ENCODE data around the gene UPF2. TPM values are rescaled to one million over a fixed set of nuclear protein-coding genes. Genes with fewer than 3 reads are reported as not detected.

UPF2 gene
- total RNA-seq, 2 donors from 2014 or later: 10.6 to 26.0 TPM

DNA sequence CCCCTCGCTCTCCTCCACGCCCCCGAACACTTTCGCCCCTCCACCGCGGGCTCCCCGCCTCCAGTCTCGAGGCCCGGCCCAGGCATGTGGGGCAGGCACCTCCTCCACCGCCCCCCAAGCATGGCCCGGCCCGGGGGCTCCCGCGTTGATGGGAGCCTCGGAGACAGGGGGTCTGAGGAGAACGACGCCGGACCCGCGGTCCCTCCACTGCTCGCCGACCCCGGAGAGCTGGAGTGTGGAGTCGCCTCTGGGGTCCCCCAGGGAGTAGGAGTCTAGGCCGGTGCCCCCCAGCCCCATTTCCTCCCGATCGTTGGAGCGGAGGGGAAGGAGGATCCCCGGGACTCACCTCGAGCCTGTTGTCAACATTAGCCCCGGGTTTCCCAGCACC, 206 bp downstream of the UPF2 start:
- no peak for DNase-seq (ENCODE audit: low spot score)
- ATAC-seq (ENCODE audit: insufficient number of reproducible peaks, low FRiP score, low read depth): peak; percentile 2
- TF ChIP-seq, protein P1, sequence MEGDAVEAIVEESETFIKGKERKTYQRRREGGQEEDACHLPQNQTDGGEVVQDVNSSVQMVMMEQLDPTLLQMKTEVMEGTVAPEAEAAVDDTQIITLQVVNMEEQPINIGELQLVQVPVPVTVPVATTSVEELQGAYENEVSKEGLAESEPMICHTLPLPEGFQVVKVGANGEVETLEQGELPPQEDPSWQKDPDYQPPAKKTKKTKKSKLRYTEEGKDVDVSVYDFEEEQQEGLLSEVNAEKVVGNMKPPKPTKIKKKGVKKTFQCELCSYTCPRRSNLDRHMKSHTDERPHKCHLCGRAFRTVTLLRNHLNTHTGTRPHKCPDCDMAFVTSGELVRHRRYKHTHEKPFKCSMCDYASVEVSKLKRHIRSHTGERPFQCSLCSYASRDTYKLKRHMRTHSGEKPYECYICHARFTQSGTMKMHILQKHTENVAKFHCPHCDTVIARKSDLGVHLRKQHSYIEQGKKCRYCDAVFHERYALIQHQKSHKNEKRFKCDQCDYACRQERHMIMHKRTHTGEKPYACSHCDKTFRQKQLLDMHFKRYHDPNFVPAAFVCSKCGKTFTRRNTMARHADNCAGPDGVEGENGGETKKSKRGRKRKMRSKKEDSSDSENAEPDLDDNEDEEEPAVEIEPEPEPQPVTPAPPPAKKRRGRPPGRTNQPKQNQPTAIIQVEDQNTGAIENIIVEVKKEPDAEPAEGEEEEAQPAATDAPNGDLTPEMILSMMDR (IDR thresholded peaks at IDR 0.05): no peak

DNA sequence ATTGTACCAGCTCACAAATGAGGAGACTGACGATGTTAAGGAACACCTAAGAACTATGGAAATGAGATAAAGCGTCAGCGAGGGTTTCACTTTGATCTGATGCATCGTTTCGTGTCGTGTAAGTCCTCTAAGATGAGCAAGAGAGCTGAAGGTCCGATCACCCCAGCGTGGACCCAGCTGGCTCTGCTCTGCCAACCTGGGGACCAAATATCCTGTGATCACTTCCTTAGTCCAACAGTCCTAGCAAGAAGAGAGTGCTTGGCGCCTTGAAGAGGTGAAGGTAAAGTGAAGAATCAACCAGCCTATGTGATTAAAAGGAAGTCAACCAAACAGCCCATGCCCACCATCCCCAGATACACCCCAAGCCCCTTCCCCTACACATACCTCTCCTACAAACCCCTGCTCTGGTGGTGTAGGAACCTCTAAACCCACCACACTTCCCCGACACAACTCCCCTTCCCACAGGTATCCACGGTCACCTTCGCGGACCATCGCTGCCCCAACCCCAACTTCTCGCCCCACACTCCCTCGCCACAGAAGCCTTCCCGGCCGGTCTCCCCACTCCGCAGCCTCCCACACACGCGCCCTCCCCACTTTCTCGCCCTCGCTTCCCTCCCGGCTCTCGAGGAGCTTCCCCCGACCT, 722 bp downstream of the UPF2 start:
- no peak for ATAC-seq (ENCODE audit: insufficient number of reproducible peaks, low FRiP score, low read depth)

More for the DNA sequence above, 206 bp downstream of the UPF2 start:
- H3K36me3 ChIP-seq: no peaks in the 10 kb centered on the region
- peak overlapping the region; percentile 100 for H3K4me3 ChIP-seq
- no peaks in the 10 kb centered on the region for H3K27me3 ChIP-seq (replicated peaks; ENCODE audit: insufficient read depth)
- peaks cover 14 to 20% of the 10 kb centered on the region in 2 donors for H3K4me1 ChIP-seq (ENCODE audit: control insufficient read depth in 1 of 2, low read depth in 2 of 2)
- H3K9me3 ChIP-seq: no peaks in the 10 kb centered on the region
- H3K27ac ChIP-seq: peak overlapping the region; percentile 94

DNA sequence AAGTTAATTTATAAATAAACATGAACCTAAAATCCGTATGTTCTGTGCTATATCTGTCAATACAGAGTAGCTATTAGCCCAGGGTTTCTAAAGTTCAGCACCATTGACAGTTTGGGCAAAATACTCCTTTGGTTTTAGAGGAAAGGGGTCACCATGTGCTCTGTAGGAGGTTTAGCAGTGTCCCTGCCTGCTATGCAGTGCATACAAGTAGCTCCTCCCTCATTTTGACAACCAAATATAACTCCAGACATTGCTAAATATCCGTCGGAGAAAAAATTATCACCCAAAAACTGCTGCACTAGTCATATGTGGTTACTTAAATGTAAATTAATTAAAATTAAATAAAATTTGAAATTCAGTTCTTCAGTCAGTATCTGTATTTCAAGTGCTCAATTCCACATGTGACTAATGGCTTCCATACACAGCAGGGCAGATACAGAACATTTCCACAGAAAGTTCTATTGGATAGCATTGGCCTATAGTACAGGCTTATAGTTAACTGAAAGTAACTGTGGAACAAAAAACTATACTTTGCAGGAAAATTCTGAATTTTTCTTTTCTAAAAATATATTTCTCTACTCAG, 6.4 kb downstream of the UPF2 start:
- ATAC-seq (ENCODE audit: insufficient number of reproducible peaks, low FRiP score, low read depth): no peak
- no peak overlapping the region for H3K4me3 ChIP-seq
- no peaks in the 10 kb centered on the region for H3K9me3 ChIP-seq
- H3K27me3 ChIP-seq (replicated peaks; ENCODE audit: insufficient read depth): no peaks in the 10 kb centered on the region
- no peak for DNase-seq (ENCODE audit: low spot score)
- peaks cover 8 to 13% of the 10 kb centered on the region in 2 donors for H3K4me1 ChIP-seq (ENCODE audit: control insufficient read depth in 1 of 2, low read depth in 2 of 2)
- H3K27ac ChIP-seq: no peak overlapping the region
- peaks cover 14% of the 10 kb centered on the region for H3K36me3 ChIP-seq
- TF ChIP-seq, protein P1 (IDR thresholded peaks at IDR 0.05): no peak

More for the DNA sequence above, 722 bp downstream of the UPF2 start:
- H3K4me3 ChIP-seq: peak overlapping the region; percentile 100
- H3K36me3 ChIP-seq: no peaks in the 10 kb centered on the region
- no peaks in the 10 kb centered on the region for H3K9me3 ChIP-seq
- H3K27me3 ChIP-seq (replicated peaks; ENCODE audit: insufficient read depth): no peaks in the 10 kb centered on the region
- H3K4me1 ChIP-seq (ENCODE audit: control insufficient read depth in 1 of 2, low read depth in 2 of 2): peaks cover 17 to 20% of the 10 kb centered on the region in 2 donors
- TF ChIP-seq, protein P1 (IDR thresholded peaks at IDR 0.05): no peak
- DNase-seq (ENCODE audit: low spot score): no peak
- peak overlapping the region; percentile 94 for H3K27ac ChIP-seq

DNA sequence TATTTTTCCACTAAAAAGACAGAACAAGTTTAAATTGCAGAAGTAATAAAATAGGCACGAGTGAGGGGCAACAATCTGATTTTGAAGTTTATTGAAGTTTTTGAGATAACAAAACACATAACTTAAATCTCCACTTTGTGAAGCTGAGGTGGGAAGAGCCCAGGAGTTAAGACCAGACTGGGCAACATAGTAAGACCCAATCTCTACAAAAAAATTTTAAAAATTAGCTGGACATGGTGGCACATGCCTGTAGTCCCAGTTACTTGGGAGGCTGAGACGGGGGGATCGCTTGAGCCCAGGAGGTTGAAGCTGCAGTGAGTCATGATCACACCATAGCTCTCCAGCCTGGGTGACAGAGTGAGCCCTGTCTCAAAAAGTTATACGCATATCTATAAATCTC, 11.2 kb downstream of the UPF2 start:
- Histone ChIP-seq H3K36me3 (peaks cover 26% of the 10 kb centered on the region), H3K27me3 (replicated peaks; ENCODE audit: insufficient read depth) (no peaks in the 10 kb centered on the region), H3K4me3 (no peak overlapping the region), H3K4me1 (ENCODE audit: control insufficient read depth in 1 of 2, low read depth in 2 of 2) (no peaks in the 10 kb centered on the region), H3K9me3 (no peaks in the 10 kb centered on the region), H3K27ac (no peak overlapping the region)
- TF ChIP-seq, protein P1 (IDR thresholded peaks at IDR 0.05): no peak
- ATAC-seq (ENCODE audit: insufficient number of reproducible peaks, low FRiP score, low read depth): no peak
- DNase-seq (ENCODE audit: low spot score): no peak

DNA sequence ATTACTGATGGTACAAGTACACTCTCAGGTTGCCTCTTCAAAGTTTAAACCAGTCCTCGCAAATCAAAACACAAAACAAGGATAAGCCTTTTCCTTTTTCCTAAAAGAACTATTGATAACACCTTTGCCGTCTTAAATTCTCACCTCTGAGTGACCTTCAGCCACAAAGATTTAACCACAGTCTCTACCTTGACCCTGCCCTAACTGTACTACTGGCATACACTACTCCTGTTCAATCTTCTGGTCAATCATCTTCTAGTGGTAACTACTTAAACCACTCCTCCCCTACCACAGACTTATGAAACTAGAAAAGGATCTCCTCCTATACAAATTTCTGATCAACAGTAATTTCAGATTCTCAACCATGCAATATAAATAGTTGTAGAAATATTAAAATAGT, 15.1 kb downstream of the UPF2 start:
- peaks cover 14% of the 10 kb centered on the region for H3K36me3 ChIP-seq
- no peak overlapping the region for H3K27ac ChIP-seq
- no peak for DNase-seq (ENCODE audit: low spot score)
- no peak overlapping the region for H3K4me3 ChIP-seq
- H3K27me3 ChIP-seq (replicated peaks; ENCODE audit: insufficient read depth): no peaks in the 10 kb centered on the region
- H3K9me3 ChIP-seq: no peaks in the 10 kb centered on the region
- peaks cover 2 to 5% of the 10 kb centered on the region in 2 donors for H3K4me1 ChIP-seq (ENCODE audit: control insufficient read depth in 1 of 2, low read depth in 2 of 2)
- no peak for ATAC-seq (ENCODE audit: insufficient number of reproducible peaks, low FRiP score, low read depth)
- TF ChIP-seq, protein P1 (IDR thresholded peaks at IDR 0.05): no peak

Measured in thoracic aorta (tissue), 2 donors.